Adrenal gland (tissue), 5 donors: Measurements from ENCODE around the gene SH3BGRL3.

Experiments
- CTCF ChIP-seq, 6 experiments: fragments of 450-650 bp in 4 of 6; fragments of 200-600 bp in 2 of 6; sonication (generic) in 1 of 6; IDR thresholded peaks; 1 replicate in 5 of 6; 2 replicates in 1 of 6; pipeline versions ENCODE4 v1.5.1 to v1.8.0; 2016 to 2021; ENCODE audit warnings: antibody characterized with exemption in 6 of 6, mild to moderate bottlenecking in 2 of 6, moderate library complexity in 1 of 6
- POLR2A ChIP-seq, 2 donors: fragments of 450-650 bp; IDR thresholded peaks; one replicate each; pipeline ENCODE4 v1.6.1; 2017; ENCODE audit warnings: antibody characterized with exemption in 2 of 2, mild to moderate bottlenecking in 2 of 2, moderate library complexity in 1 of 2
- donor health status: DM: no; HTN: no; CAD: no.

DNA sequence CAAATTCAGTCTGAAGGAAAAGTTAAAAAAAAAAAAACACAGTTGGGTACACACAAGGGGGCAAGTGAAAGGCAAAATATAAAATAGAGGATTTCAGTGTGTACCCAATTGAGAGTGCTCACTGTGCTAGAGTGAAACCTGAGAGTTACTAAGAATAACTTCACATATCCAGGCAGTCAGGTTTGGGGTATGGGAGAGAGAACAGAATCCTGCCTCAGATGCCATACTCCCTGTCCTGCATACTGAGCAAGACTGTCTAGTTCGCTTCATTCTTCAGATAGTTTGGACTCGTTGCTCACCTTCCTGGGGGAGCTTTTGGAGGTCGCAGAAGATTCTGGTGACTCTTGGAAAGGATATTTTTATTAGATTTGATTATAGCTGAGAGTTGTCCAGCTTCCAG is 25.5 kb upstream of the SH3BGRL3 start:
- no peak for TF ChIP-seq CTCF (IDR thresholded peaks at IDR 0.05)
- TF ChIP-seq POLR2A (IDR thresholded peaks at IDR 0.05), result no peak
